Upper lobe of left lung (tissue), 4 donors: ENCODE results near the gene MTCL3.

ENCODE experiments used
- EP300 ChIP-seq, 4 donors: sonication (generic); formaldehyde crosslinking; IDR thresholded peaks; one replicate each; pipeline ENCODE4 v1.5.1; 2017; ENCODE audit warnings: antibody characterized with exemption in 4 of 4, control low read depth in 2 of 4
- TF ChIP-seq, protein P1 (sequence below), 6 experiments: fragments of 450-650 bp in 4 of 6; fragments of 200-600 bp in 2 of 6; sonication (generic) in 2 of 6; IDR thresholded peaks; one replicate each; pipeline ENCODE4 v1.5.1; 2016 to 2019; ENCODE audit warnings: antibody characterized with exemption in 6 of 6

DNA sequence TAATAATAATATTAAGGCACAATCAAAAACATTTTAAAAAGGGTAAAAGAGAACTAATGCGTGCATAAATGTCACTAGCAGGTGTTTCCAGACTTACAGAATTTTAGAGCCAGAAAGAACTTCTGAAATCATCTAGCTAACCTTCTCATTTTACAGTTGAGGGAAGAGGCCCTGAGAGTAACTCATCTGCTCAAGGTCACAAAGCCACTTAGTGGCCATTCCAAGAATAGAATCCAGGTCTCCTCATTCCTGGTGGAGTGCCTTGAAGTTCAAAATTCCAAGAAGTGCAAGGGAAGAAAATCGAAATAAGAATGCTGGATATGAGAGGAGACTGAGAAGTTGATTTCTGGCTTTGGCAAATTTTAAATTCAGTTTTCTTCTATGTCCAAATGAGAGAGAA lies 56.8 kb downstream of the MTCL3 start:
- TF ChIP-seq, protein P1, sequence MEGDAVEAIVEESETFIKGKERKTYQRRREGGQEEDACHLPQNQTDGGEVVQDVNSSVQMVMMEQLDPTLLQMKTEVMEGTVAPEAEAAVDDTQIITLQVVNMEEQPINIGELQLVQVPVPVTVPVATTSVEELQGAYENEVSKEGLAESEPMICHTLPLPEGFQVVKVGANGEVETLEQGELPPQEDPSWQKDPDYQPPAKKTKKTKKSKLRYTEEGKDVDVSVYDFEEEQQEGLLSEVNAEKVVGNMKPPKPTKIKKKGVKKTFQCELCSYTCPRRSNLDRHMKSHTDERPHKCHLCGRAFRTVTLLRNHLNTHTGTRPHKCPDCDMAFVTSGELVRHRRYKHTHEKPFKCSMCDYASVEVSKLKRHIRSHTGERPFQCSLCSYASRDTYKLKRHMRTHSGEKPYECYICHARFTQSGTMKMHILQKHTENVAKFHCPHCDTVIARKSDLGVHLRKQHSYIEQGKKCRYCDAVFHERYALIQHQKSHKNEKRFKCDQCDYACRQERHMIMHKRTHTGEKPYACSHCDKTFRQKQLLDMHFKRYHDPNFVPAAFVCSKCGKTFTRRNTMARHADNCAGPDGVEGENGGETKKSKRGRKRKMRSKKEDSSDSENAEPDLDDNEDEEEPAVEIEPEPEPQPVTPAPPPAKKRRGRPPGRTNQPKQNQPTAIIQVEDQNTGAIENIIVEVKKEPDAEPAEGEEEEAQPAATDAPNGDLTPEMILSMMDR (IDR thresholded peaks at IDR 0.05), result peak in 1 of 6 experiments; percentile 12
- no peak for TF ChIP-seq EP300 (IDR thresholded peaks at IDR 0.05)
